GM18870 (cell line): ENCODE results near the gene SENP2.

Source experiments
- ATAC-seq: cut with Tn5 transposase; IDR thresholded peaks from one replicate; pipeline ENCODE4 v1.9.1; 2021; ENCODE audit warnings: moderate library complexity; ENCODE audit not compliant: unreplicated experiment

SENP2 gene

DNA sequence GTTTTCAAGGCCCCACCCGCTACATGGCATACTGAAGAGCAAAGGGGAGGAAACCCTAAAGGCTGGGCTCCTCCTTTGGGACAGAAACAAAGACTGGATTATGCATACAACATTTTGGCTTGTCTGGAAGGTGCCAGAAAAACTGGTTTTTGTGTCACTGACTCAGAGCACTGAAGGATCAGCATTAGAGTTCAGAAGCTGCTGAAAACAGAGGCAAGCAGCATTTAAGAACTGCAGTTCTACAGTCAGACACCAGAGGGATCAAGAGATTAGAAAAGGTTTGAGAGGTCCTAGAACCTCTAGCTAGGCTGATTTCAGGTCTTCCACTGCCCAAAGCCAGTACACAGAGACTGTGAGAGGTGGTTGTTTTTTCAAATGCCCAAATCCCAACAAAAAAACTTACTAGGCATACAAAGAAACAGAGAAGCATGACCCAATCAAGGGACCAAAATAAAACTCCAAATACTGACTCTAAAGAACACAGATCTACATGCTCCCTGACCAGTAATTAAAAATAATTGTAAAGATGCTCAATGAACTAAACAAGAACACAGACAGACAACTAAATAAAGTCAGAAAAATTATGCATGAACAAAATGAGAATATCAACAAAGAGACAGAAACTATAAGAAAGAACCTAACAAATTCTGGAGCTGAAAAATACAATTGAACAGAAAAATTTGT is 91.2 kb downstream of the SENP2 start:
- ATAC-seq, result no peak

DNA sequence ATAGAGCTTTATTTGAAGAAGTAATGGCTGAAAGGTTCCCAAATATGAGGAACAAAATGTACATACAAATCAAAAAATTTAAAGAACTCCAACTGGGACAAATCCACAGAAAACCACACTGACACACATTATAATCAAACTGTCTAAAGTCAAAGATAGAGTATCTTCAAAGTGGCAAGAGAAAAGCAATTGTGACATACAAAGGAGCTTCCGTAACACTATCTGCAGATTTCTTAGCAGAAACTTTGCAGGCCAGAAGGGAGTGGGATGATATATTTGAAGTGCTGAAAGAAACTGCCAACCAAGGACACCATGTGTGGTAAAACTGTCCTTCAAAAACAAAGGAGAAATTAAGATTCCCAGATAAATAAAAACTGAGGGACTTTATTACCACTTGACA is 91.9 kb downstream of the SENP2 start:
- ATAC-seq, result no peak

DNA sequence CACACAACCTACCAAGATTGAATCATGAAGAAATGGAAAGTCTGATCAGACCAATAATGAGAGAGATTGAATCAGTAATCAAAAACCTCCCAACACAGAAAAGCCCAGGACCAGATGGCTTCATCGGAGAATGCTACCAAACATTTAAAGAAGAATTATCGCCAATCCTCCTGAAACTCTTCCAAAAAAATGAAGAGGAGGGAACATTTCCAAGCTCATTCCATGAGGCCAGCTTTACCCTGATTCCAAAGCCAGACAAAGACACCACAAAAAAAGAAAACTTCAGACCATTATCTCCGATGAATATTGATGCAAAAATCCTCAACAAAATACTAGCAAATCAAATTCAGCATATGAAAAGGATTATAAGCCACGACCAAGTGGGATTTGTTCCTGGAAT is 94.1 kb downstream of the SENP2 start:
- no peak for ATAC-seq
